ENCODE results near the gene PID1. TPM values are rescaled to one million over a fixed set of nuclear protein-coding genes. Genes with fewer than 3 reads are reported as not detected.

The PID1 gene
- total and polyA plus RNA-seq, 2 donors (not counting 1 experiment from before 2014, with no cell fraction given) = 0.10 TPM; not detected in 1

DNA sequence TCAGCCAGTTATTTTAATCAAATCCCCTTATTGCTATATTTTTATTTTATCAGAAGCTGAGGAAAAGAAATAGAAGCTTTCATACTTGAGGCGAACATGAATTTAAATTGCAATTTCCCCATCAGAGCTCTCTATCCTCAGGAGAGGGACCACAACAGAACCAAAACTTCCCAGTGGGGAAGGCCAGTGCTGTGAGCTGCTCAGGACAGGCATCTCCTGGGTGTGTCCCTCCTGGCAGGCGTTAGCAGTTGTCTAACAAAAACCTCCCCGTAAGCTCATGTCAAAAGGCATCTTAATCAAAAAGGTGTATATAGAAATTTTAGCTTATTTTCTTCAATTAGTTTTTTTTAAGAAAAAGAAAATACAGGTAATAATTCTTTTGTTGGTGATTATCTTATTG, 93.0 kb downstream of the PID1 start:
- Histone ChIP-seq H3K27me3 (replicated peaks in 1 of 4; ENCODE audit: control extremely low read depth in 1 of 4, control insufficient read depth in 3 of 4, insufficient read depth in 4 of 4, low read length in 3 of 4) (no peaks in the 10 kb centered on the region), H3K4me2 (replicated peaks; ENCODE audit: low read depth, low read length, poor library complexity, severe bottlenecking) (no peak overlapping the region), H3K79me2 (ENCODE audit: control insufficient read depth, insufficient read depth, low read length) (no peaks in the 10 kb centered on the region), H2AFZ (ENCODE audit: insufficient read depth, low read depth, low read length, poor library complexity, severe bottlenecking) (no peak overlapping the region), H3K27ac (ENCODE audit: low read length in 2 of 2) (no peak overlapping the region), H4K20me1 (ENCODE audit: control insufficient read depth, insufficient read depth, low read length, poor library complexity, severe bottlenecking) (no peaks in the 10 kb centered on the region), H3K36me3 (replicated peaks in 1 of 2; ENCODE audit: control extremely low read depth in 1 of 2, control insufficient read depth in 1 of 2, extremely low read depth in 1 of 2, insufficient read depth in 2 of 2, low read length in 1 of 2) (no peaks in the 10 kb centered on the region), H3K4me3 (ENCODE audit: control extremely low read depth in 1 of 5, extremely low read depth in 1 of 5, insufficient read depth in 1 of 5, low read depth in 2 of 5, low read length in 4 of 5) (no peak overlapping the region), H3K9ac (ENCODE audit: low read length) (no peak overlapping the region), H3K9me3 (ENCODE audit: control extremely low read depth in 1 of 3, control insufficient read depth in 2 of 3, insufficient read depth in 1 of 3, low read length in 2 of 3) (no peaks in the 10 kb centered on the region), H3K4me1 (ENCODE audit: control insufficient read depth in 2 of 2, insufficient read depth in 2 of 2, low read length in 2 of 2) (no peaks in the 10 kb centered on the region)
- Mint-ChIP-seq H3K27ac (no peak overlapping the region), H3K4me1 (no peaks in the 10 kb centered on the region), H3K9me3 (ENCODE audit: insufficient read depth) (peaks cover 4% of the 10 kb centered on the region), H3K4me3 (no peak overlapping the region), H3K27me3 (no peaks in the 10 kb centered on the region)
- 80% methylated on average over 1 of the region's 3 CpGs for WGBS (ENCODE audit: insufficient coverage)
- intact Hi-C loops (cut with micrococcal nuclease) = no loop called here
- ChIA-PET CTCF (no interaction called here), POLR2A (no interaction called here)
- DNase-seq (no peak), ATAC-seq (ENCODE audit: low read depth) (no peak)
- TF ChIP-seq, protein P1, sequence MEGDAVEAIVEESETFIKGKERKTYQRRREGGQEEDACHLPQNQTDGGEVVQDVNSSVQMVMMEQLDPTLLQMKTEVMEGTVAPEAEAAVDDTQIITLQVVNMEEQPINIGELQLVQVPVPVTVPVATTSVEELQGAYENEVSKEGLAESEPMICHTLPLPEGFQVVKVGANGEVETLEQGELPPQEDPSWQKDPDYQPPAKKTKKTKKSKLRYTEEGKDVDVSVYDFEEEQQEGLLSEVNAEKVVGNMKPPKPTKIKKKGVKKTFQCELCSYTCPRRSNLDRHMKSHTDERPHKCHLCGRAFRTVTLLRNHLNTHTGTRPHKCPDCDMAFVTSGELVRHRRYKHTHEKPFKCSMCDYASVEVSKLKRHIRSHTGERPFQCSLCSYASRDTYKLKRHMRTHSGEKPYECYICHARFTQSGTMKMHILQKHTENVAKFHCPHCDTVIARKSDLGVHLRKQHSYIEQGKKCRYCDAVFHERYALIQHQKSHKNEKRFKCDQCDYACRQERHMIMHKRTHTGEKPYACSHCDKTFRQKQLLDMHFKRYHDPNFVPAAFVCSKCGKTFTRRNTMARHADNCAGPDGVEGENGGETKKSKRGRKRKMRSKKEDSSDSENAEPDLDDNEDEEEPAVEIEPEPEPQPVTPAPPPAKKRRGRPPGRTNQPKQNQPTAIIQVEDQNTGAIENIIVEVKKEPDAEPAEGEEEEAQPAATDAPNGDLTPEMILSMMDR (IDR thresholded peaks at IDR 0.05) = no peak
- no peak for TF ChIP-seq EZH2 (IDR thresholded peaks at IDR 0.05; ENCODE audit: borderline replicate concordance, insufficient read depth, low read depth, low read length, poor library complexity, severe bottlenecking)

DNA sequence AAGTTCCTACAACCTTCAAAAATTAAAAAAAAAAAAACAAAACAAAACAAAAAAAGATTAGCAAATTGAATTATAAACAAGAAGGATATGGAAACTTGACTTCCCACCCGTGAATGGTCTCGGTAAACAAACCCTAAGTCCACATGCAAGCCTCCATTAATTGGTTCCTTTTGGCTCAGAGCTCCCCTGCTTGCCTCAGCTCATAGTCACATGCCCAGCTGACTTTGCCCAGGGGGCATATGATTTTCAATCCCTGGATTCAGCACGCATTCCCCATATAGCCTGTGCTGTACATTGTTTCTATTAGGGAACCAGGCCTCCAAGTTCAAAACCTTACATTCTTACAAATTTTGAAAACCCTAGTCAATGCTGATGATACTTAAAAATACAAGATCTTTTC, 95.0 kb downstream of the PID1 start:
- CTCF ChIA-PET = no interaction called here
- WGBS (ENCODE audit: insufficient coverage) = 63% methylated on average over 3 of the region's 3 CpGs
- H3K4me3 Mint-ChIP-seq = no peak overlapping the region

More for the DNA sequence above, 95.0 kb downstream of the PID1 start:
- no peaks in the 10 kb centered on the region for H3K27me3 ChIP-seq (replicated peaks in 1 of 4; ENCODE audit: control extremely low read depth in 1 of 4, control insufficient read depth in 3 of 4, insufficient read depth in 4 of 4, low read length in 3 of 4)
- no peak overlapping the region for H3K4me3 ChIP-seq (ENCODE audit: control extremely low read depth in 1 of 5, extremely low read depth in 1 of 5, insufficient read depth in 1 of 5, low read depth in 2 of 5, low read length in 4 of 5)
- H3K27ac ChIP-seq (ENCODE audit: low read length in 2 of 2) = no peak overlapping the region
- no peaks in the 10 kb centered on the region for H3K4me1 Mint-ChIP-seq
- intact Hi-C loops (cut with micrococcal nuclease) = no loop called here
- no peak overlapping the region for H2AFZ ChIP-seq (ENCODE audit: insufficient read depth, low read depth, low read length, poor library complexity, severe bottlenecking)
- no peaks in the 10 kb centered on the region for H3K36me3 ChIP-seq (replicated peaks in 1 of 2; ENCODE audit: control extremely low read depth in 1 of 2, control insufficient read depth in 1 of 2, extremely low read depth in 1 of 2, insufficient read depth in 2 of 2, low read length in 1 of 2)
- POLR2A ChIA-PET = no interaction called here
- no peak overlapping the region for H3K4me2 ChIP-seq (replicated peaks; ENCODE audit: low read depth, low read length, poor library complexity, severe bottlenecking)
- no peaks in the 10 kb centered on the region for H4K20me1 ChIP-seq (ENCODE audit: control insufficient read depth, insufficient read depth, low read length, poor library complexity, severe bottlenecking)
- no peak overlapping the region for H3K27ac Mint-ChIP-seq
- TF ChIP-seq, protein P1 (IDR thresholded peaks at IDR 0.05) = no peak
- no peak for TF ChIP-seq EZH2 (IDR thresholded peaks at IDR 0.05; ENCODE audit: borderline replicate concordance, insufficient read depth, low read depth, low read length, poor library complexity, severe bottlenecking)
- no peak overlapping the region for H3K9ac ChIP-seq (ENCODE audit: low read length)
- H3K79me2 ChIP-seq (ENCODE audit: control insufficient read depth, insufficient read depth, low read length) = no peaks in the 10 kb centered on the region
- H3K9me3 ChIP-seq (ENCODE audit: control extremely low read depth in 1 of 3, control insufficient read depth in 2 of 3, insufficient read depth in 1 of 3, low read length in 2 of 3) = no peaks in the 10 kb centered on the region
- no peaks in the 10 kb centered on the region for H3K27me3 Mint-ChIP-seq
- no peaks in the 10 kb centered on the region for H3K4me1 ChIP-seq (ENCODE audit: control insufficient read depth in 2 of 2, insufficient read depth in 2 of 2, low read length in 2 of 2)
- H3K9me3 Mint-ChIP-seq (ENCODE audit: insufficient read depth) = peaks cover 4% of the 10 kb centered on the region
- ATAC-seq (ENCODE audit: low read depth) (no peak), DNase-seq (no peak)
